Hepatocyte (in vitro differentiated cells): ENCODE measurements around the gene WDFY4. TPM values are rescaled to one million over a fixed set of nuclear protein-coding genes. Genes with fewer than 3 reads are reported as not detected.

Experiments used
- DNase-seq: peaks from one replicate; pipeline ENCODE4 v3.0.0-alpha.2; 2016; ENCODE audit warnings: low spot score
- H2AFZ ChIP-seq: fragments of 200-600 bp; sonication (generic); 2 replicates; pipeline ENCODE4 v1.6.0; 2016; ENCODE audit warnings: antibody characterized with exemption, mild to moderate bottlenecking
- H3K27ac ChIP-seq: fragments of 200-600 bp; sonication (generic); 2 replicates; pipeline ENCODE4 v1.5.1; 2016; ENCODE audit warnings: mild to moderate bottlenecking
- H3K27me3 ChIP-seq: fragments of 200-600 bp; sonication (generic); 2 replicates; pipeline ENCODE4 v1.6.1; 2016
- H3K36me3 ChIP-seq: fragments of 200-600 bp; sonication (generic); replicated peaks from 2 replicates; pipeline ENCODE4 v1.5.1; 2016; ENCODE audit warnings: low read depth; ENCODE audit not compliant: insufficient read depth
- H3K4me1 ChIP-seq: fragments of 200-600 bp; sonication (generic); 2 replicates; pipeline ENCODE4 v1.5.1; 2016; ENCODE audit warnings: mild to moderate bottlenecking, moderate library complexity; ENCODE audit not compliant: insufficient read depth
- H3K4me2 ChIP-seq: fragments of 200-600 bp; sonication (generic); 2 replicates; pipeline ENCODE4 v1.6.0; 2016
- H3K4me3 ChIP-seq: fragments of 200-600 bp; sonication (generic); 2 replicates; pipeline ENCODE4 v1.5.1; 2016; ENCODE audit warnings: mild to moderate bottlenecking
- H3K79me2 ChIP-seq: fragments of 200-600 bp; sonication (generic); 2 replicates; pipeline ENCODE4 v1.6.0; 2017; ENCODE audit warnings: mild to moderate bottlenecking
- H3K9me2 ChIP-seq: fragments of 200-600 bp; sonication (generic); replicated peaks from 2 replicates; pipeline ENCODE4 v1.6.0; 2017; ENCODE audit warnings: mild to moderate bottlenecking; ENCODE audit not compliant: insufficient read depth
- H3K9me3 ChIP-seq: fragments of 200-600 bp; sonication (generic); 2 replicates; pipeline ENCODE4 v1.5.1; 2016; ENCODE audit warnings: low read depth, mild to moderate bottlenecking
- H4K20me1 ChIP-seq: fragments of 200-600 bp; sonication (generic); 2 replicates; pipeline ENCODE4 v1.6.0; 2016; ENCODE audit warnings: mild to moderate bottlenecking; ENCODE audit not compliant: insufficient read depth, poor library complexity, severe bottlenecking
- CTCF ChIP-seq: fragments of 200-600 bp; sonication (generic); IDR thresholded peaks from 2 replicates; pipeline ENCODE4 v1.5.1; 2016; ENCODE audit warnings: antibody characterized with exemption, mild to moderate bottlenecking; ENCODE audit not compliant: poor library complexity
- EZH2 ChIP-seq: fragments of 200-600 bp; sonication (generic); IDR thresholded peaks from 2 replicates; pipeline ENCODE4 v1.6.1; 2016; ENCODE audit warnings: antibody characterized with exemption, mild to moderate bottlenecking, borderline replicate concordance
- EZH2phosphoT487 ChIP-seq: fragments of 200-600 bp; sonication (generic); IDR thresholded peaks from one replicate; pipeline ENCODE4 v1.6.1; 2018; ENCODE audit warnings: antibody characterized with exemption, mild to moderate bottlenecking, low read depth, moderate library complexity; ENCODE audit not compliant: unreplicated experiment, severe bottlenecking
- WGBS: methylation state at CpG from one replicate; pipeline ENCODE4 v1.1.6; 2016; ENCODE audit warnings: low lambda C conversion rate; ENCODE audit errors: missing lambda C conversion rate; 5-methylcytosine and 5-hydroxymethylcytosine counted together
- polyA plus RNA-seq: library from polyadenylated mRNA; unstranded; fragments of >200 nt; fragmentation: Nextera tagmentation; extraction: Ambion mirVana; gene quantifications from 2 replicates; pipeline ENCODE4 v1.2.1, GENCODE V29; 2016
- total RNA-seq: library from RNA; depleted of rRNA; stranded (reverse); fragments of >200 nt; gene quantifications from 2 replicates; pipeline ENCODE4 v1.2.3, GENCODE V29; 2014

The WDFY4 gene
- total and polyA plus RNA-seq, 2 experiments from 2014 or later: 0.43 to 0.91 TPM

GRCh38 chr10:48763403-48763965, 78.8 kb downstream of the WDFY4 start:
- Histone ChIP-seq H3K4me2 (no peak overlapping the region), H3K9me2 (no peaks in the 10 kb centered on the region), H3K27ac (no peak overlapping the region), H3K27me3 (peaks cover 15% of the 10 kb centered on the region), H4K20me1 (no peaks in the 10 kb centered on the region), H3K79me2 (no peaks in the 10 kb centered on the region), H2AFZ (no peak overlapping the region), H3K4me3 (no peak overlapping the region), H3K9me3 (no peaks in the 10 kb centered on the region), H3K4me1 (no peaks in the 10 kb centered on the region), H3K36me3 (no peaks in the 10 kb centered on the region)
- TF ChIP-seq CTCF (no peak), EZH2 (no peak), EZH2phosphoT487 (no peak)
- no peak for DNase-seq
- 87% methylated on average over 5 of the region's 5 CpGs for WGBS

- Histone ChIP-seq H3K9me2 (no peaks in the 10 kb centered on the region), H3K4me1 (no peaks in the 10 kb centered on the region), H3K79me2 (no peaks in the 10 kb centered on the region), H2AFZ (no peak overlapping the region), H4K20me1 (no peaks in the 10 kb centered on the region), H3K27me3 (peaks cover 8% of the 10 kb centered on the region), H3K9me3 (no peaks in the 10 kb centered on the region), H3K4me2 (no peak overlapping the region), H3K4me3 (no peak overlapping the region), H3K27ac (no peak overlapping the region), H3K36me3 (no peaks in the 10 kb centered on the region)
- WGBS: 92% methylated on average over 4 of the region's 4 CpGs
- TF ChIP-seq EZH2phosphoT487 (no peak), CTCF (no peak), EZH2 (no peak)
- no peak for DNase-seq
Measured at GRCh38 chr10:48764486-48764885, 79.8 kb downstream of the WDFY4 start.

GRCh38 chr10:48765039-48765438, 80.4 kb downstream of the WDFY4 start:
- Histone ChIP-seq H3K4me2 (no peak overlapping the region), H3K9me3 (no peaks in the 10 kb centered on the region), H2AFZ (no peak overlapping the region), H3K27ac (no peak overlapping the region), H3K9me2 (no peaks in the 10 kb centered on the region), H3K36me3 (no peaks in the 10 kb centered on the region), H3K27me3 (peaks cover 6% of the 10 kb centered on the region), H3K4me3 (no peak overlapping the region), H3K4me1 (no peaks in the 10 kb centered on the region), H4K20me1 (no peaks in the 10 kb centered on the region), H3K79me2 (no peaks in the 10 kb centered on the region)
- TF ChIP-seq EZH2phosphoT487: no peak
- no peak for TF ChIP-seq CTCF
- TF ChIP-seq EZH2: no peak
- WGBS: 77% methylated on average over 1 of the region's 1 CpG
- no peak for DNase-seq
